HG03280 (cell line): Measurements from ENCODE around the gene SNX20.

Experiments used
- ATAC-seq: cut with Tn5 transposase; IDR thresholded peaks from one replicate; pipeline ENCODE4 v1.9.1; 2021; ENCODE audit warnings: mild to moderate bottlenecking, moderate library complexity; ENCODE audit not compliant: unreplicated experiment

The SNX20 gene, protein sequence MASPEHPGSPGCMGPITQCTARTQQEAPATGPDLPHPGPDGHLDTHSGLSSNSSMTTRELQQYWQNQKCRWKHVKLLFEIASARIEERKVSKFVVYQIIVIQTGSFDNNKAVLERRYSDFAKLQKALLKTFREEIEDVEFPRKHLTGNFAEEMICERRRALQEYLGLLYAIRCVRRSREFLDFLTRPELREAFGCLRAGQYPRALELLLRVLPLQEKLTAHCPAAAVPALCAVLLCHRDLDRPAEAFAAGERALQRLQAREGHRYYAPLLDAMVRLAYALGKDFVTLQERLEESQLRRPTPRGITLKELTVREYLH

DNA sequence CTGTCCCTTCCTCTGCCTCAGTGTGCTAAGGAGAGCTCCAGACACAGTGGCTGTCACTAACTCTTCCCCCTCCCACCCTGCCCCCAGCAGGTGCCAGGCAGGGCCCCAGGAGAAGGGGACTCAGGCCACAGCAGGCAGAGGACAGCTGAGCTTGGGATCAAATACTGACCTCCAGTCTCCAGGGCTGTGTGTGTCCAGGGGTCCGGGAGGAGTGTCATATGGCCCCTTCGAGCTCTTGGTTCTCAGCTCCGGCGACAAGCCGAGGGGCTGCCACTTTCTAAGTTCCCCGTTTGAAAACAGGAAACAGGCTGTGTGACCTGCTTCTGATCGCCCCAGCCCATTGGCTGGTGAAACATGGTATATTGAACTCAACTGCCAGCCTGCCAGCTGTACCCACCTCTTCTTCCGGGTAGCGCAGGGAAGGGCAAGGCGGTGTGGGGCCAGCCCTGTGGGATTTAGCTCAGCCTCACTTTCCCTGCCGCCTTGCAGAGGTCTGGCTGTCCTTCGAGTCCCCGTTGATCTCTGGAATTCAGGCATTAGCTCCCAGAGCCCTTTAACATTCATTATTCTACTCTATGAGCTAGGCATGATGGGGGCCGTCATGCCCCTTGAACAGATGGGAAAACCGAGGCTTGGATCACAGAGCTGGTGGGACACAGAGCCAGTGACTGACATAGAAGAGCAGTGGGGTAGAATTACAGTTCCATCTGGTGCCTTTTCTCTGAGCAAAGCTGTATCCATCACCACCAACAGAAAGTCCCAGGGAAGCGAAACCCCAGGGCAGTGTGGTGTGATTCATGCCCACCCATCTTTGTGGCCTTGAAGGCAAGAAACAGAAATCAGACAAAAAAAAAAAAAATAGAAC is at the start of gene SNX20:
Gene SNX20, minus strand, starts transcription at position 292 of the 865 bp plus-strand sequence. CDS start 3,786 bp downstream, outside the sequence.
- peak; percentile 40 for ATAC-seq

DNA sequence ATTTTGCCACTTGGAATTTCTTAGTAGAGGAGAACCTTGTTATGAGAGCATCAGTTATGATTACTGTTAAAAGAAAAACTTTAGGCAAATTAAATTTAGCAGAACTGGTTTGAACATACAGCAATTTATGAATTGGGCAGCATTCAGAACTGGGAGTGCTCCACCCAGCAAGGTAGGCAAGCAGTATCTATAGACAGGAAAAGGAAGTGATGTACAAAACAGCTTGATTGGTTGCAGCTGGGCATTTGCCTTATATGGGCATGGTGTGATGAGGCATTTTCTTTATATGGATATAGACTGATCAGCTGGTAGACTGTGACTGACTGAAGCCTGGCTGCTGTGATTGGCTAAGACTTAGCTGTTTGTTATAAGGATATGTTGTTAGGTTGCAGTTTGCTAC is 43.2 kb upstream of the SNX20 start:
- no peak for ATAC-seq

DNA sequence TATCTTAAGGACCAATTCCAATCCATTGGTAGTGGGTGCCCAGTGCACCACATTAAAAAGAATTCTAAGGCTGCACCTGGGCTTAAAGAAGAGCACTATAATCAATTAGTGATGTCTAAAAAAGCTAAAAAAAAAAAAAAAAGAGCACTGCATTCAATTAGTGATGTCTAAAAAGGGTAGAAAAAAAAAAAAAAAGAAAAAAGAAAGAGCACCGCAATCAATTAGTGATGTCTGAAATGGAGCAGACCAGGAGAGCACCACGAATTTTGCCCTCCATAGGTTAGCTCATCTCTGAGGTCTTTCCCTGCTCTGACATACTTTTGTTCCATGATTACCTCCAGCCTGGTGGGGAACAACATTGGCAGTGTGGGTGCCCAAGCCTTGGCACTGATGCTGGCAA is 41.8 kb upstream of the SNX20 start:
- no peak for ATAC-seq

DNA sequence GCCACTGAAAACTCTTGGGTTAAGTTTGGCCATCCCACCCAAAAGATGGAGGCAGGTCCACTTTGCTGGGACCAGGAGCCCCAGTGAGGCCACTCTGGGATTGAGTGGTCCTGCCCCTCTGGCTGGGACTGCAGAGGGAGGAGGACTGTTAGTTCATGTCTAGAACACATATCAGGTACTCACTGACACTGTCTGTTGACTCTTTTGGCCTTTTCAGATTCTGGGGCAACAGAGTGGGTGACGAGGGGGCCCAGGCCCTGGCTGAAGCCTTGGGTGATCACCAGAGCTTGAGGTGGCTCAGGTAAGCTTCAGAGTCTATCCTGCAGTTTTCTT is 41.3 kb upstream of the SNX20 start:
- no peak for ATAC-seq

DNA sequence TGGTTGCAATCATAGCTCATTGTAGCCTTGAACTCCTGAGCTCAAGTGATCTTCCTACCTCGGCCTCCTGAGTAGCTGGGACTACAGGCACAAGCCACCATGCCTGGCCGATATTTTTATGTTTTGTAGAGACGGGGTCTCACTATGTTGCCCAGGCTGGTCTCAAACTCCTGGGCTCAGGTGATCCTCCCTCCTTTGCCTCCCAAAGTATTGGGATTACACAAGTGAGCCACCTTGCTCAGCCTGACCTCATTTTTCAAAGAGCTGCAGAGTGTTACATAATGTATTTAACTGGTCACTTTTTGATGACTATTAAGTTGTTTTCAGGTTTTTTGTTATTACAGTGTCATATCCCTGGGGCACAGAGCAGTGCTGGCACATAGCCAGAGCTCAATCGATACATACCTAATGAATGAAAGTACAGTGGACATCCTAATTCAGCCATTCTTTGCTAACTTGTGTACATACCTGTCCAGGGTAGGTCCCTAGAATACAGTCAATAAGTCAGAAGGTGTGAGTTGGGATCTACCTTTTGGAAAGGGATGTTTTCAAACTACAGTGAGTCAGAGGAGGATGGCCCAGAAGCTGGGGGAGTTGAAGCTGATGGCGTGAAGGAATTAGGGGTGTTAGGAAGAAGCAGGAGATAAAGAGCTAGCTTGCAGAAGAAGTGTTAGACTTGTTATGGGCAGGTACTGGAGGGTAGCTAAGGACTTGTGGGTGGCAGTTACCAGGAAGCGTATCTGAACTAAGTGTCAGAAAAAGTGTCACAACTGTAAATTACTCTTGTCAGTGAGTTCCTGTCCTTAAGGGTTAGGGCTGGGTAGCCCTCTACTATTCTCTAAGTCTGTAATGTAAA is 40.7 kb upstream of the SNX20 start:
- no peak for ATAC-seq

DNA sequence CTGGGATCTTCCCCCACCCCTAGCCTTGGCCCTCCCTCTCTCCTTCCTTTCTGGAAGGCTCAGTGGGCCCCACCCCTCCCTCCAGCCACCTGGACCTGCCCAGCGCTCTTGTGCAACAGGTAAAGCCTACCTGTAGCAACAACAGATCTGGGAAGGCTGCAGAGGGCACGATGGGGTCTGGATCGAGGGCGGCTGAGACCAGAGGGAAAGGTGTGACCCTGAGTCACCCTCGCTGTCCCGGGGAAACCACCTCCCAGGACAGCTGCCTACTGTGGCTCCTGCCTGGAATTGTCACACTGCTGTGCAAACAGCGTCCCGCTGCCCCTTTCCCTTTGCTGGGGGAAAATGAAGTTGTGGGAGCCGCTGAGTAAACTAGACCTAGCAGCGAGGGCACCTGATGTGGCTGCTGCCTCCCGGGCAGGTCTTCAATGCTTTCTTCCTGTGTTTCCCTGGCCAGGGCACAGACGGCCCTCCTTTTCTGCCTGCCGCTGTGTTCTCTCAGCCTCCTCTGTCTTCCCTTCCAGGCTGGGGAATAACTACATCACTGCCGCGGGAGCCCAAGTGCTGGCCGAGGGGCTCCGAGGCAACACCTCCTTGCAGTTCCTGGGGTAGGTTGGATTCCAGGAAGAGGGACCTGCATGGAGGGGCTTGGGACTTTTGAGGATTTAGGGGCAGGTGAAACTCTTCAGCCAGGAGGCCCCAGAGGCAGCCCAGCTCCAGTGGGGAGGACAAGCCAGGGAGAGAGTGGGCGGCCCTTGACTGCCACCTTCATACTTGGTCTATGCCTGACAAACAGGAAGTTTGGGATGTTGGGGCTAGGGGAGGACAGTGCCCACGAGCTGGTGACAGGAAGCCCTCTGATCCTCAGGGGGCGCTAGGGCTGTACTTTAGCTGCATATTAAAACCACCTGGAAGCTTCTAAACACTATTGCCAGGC is 38.6 kb upstream of the SNX20 start:
- ATAC-seq: no peak

DNA sequence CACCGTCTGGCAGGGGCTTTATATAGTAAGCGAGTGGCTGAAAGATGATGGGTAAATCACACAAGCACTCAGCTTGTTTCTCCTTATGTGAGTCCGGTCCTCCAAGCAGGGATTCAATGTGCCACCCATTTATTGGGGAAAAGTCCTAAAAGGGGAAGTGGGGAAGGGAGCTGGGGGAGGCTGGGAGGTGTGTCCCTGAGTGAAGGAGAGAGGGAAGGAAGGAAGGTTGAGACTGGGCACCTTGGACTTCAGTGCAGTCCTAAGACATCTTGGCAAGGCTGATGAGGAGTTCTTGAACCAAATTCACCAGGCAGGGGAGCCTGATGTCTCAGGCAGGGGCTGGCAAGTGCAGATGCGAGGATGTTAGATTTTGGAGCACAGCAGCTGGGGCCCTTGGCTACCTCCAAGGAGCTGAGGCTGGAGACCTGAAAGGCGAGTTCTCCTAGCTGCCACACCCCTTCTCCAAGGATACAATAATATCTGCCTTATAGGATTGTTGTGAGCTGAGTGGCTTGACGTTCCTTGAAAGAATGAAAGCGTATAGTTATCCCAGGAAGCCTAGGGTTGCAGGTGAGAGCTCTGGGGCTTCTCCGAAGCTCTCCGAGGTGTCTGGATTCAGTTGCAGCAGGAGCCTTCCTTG is 37.8 kb upstream of the SNX20 start:
- no peak for ATAC-seq

DNA sequence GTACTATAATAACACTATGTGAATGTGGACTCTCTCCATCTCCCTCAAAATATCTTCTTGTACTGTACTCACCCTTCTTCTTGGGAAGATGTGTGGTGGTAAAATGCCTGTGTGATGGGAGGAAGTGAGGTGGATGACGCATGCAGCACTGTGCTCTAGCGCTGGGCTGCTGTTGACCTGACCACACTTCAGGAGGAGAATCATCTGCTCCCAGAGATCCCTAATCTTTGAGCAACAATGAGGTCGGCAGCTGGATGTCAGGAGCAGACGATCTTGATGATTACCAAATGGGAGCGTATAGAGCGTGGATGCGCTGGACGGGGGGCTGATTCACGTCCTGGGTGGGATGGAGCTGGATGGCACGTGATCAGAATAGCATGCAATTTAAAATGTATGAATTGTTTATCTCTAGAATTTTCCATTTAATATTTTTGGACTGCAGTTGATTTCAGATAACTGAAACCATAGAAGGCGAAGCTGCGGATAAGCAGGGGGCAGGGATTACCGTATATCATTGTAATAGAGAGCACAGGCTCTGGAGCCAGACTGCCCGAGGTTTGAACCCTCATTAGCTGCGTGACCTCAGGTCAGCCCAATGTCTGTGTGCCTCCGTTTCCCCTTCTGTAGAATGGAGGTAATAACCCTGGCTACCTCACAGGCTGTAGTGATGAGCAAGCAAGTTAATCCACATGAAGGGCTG is 37.1 kb upstream of the SNX20 start:
- ATAC-seq: no peak

DNA sequence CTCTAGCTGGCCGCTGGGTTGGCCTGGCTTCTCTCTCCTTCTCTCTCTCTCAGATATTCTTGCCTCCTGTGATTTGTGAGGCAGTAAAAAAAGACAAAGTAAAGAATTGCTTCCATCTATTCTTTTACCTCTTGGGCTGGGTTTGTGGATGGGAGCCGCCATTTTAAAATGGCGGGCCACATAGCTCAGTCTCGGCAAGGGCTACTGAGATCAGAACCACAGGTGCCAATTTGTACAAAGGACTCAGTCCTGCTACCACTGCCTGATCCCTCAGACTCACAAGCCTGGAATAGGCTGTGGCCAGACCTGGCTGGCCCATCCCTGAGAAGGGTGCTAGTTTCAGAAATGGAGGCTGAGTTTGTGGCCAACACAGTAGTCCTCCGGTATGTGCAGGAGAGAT is 36.4 kb upstream of the SNX20 start:
- no peak for ATAC-seq

DNA sequence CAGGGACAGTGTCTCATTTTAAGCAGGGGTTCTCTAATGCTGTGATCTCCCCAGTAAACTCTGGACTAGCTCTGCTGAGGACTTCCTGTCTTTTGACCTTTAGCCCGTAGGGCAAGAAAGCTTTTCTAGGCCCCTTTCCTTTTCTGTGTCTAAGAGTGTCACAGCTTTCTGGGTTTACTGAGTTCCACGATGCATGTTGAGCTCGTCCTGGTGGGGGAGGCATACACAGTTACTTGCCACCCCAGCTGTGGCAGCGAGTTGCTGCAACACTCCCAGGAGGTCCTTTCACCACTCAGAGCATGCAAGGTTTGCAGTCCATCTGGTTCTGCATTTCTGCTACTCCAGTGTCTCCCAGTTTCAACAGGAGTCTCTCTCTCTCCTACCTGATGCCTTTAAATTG is 36.0 kb upstream of the SNX20 start:
- ATAC-seq: no peak

DNA sequence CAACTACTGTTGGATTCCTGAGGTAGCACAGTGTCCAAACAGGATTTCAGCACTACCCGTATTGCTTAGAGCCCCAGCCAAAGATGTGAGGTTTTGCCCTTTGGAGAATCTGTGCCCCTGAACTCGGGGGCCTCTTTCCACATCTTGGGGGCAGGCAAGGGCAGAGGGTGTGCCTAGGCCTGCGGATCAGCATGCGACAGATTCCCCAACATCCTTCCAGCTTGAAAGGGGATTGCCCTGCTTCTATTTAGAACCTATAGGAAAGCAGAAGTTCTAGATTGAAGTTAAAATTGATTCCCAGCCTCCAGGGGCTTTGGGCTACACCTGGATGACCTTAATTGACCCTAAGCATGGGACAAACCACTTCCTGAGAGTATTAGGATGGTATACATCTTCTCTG is 31.8 kb upstream of the SNX20 start:
- ATAC-seq: no peak

DNA sequence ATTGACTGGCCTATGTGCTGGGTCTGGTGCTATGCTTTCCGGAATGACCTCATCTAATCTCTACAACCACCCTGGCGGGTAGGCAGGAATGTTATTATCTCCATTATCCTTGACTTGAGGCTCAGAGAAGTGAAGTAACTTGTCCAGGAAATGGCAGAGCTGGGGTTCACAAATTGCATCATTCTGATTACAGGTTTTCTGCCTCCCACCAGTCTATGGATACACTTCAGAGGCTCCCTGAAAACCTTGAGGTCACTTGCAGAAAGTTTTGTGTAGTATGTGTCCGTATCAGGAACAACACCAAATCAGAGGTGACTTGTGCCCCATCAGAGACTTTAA is 31.4 kb upstream of the SNX20 start:
- ATAC-seq: no peak

DNA sequence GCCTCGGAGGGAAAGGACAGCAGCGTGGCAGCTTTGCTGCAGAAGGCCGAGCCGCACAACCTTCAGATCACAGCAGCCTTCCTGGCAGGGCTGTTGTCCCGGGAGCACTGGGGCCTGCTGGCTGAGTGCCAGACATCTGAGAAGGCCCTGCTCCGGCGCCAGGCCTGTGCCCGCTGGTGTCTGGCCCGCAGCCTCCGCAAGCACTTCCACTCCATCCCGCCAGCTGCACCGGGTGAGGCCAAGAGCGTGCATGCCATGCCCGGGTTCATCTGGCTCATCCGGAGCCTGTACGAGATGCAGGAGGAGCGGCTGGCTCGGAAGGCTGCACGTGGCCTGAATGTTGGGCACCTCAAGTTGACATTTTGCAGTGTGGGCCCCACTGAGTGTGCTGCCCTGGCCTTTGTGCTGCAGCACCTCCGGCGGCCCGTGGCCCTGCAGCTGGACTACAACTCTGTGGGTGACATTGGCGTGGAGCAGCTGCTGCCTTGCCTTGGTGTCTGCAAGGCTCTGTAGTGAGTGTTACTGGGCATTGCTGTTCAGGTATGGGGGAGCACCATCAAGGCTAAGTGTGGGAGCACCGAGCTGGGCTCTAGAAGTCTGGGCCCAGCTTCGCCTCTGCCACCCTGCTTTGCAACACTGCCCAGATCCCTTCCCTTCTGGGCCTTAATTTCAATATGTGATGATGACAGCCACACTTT is 30.9 kb upstream of the SNX20 start:
- no peak for ATAC-seq

DNA sequence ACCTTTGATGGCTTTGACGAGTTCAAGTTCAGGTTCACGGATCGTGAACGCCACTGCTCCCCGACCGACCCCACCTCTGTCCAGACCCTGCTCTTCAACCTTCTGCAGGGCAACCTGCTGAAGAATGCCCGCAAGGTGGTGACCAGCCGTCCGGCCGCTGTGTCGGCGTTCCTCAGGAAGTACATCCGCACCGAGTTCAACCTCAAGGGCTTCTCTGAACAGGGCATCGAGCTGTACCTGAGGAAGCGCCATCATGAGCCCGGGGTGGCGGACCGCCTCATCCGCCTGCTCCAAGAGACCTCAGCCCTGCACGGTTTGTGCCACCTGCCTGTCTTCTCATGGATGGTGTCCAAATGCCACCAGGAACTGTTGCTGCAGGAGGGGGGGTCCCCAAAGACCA is 29.9 kb upstream of the SNX20 start:
- no peak for ATAC-seq

DNA sequence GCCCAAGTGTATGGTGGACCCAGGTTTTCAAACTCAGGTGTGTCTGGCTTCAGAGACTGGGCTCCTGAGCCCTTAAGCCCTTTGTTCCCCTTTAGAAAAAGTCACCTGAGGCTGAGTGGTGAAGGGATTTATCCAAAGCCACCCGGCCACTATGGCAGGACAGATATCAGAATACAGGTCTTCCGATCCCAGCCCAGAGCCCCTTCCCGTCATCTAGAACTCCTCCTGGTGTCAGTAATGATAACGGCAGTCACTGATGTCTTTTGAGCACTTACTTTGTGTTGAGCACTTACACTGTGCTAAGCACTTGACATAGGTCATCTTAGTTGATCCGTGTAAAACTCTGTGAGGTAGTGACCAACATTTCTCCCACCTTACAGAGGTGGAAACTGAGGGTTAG is 28.9 kb upstream of the SNX20 start:
- ATAC-seq: no peak

DNA sequence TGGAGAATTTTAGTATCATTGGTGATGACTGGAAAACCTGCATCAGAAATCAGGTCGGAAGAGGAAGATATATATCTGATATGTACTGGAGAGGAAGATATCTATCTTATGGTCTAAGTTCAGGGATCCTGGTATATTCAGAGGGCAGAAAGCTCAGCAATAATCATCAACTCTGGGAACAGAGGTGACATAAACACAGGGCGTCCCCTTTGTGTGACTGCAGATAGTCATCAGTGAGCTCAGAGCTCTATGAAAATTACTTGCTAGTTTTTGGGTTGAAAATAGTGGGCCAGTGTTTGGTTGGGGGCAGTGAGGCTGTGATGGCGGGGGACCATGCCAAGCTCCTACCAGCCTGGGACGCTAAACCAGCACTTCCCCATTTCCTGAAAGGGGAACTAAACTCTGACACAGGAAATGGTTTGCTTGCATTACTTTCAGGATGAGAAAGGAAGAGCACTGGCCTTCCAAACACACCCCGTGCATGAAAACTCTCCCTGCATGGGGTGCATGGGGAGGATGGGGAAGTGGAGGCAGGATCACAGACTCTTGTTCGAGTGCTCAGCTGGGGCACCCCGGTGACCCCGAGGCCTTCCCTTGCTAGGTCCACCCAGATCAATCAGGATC is 28.1 kb upstream of the SNX20 start:
- ATAC-seq: no peak

DNA sequence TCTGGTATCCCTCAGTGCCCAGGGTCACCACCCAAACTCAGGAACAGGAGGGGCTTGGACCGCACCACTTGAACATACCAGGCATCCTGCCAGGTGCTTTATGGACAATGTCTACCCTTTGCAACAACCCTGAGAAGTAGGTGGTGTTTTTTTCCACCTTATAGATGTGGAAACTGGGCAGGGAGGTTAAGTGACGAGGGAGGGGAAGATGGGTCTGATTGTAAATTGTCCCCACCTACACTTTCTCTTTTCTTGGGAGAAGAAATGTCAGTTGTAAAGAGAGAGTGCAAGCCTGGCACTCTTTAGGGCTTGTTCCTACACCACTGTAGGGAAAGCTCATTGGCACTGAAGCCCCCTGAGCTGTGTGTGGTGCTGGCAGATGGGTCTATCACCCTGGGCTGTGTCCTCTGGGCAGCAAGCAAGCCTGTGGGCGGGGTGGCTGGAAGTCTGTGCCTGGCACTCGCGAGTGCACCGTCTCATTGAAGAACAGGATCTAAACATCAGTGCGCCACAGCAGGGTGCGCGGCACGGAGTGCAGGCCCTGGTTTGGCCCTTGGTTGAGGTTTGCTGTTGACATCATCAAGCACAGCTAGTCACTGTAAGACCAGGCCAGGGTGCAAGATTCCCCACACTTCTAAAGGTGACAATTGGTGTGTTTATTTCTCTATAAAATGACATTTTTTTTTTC is 27.4 kb upstream of the SNX20 start:
- no peak for ATAC-seq

DNA sequence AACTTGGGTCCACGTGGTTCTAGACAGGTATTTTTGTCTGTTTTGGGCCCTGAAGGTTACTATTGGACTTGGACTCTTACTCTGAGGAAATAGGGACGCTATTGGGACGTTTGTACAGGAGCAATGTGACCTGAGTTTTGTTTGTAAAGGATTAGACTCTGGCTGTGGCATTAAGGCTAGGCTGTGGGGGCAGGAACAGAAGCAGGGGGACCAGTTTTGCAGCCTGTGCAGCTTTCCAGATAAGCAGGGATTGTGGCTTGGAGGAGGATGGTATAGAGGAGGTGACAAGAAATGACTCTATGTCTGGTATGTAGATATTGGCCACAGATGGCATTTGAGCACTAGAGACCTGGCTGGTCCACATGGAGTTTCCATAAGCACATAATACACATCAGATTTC is 25.1 kb upstream of the SNX20 start:
- ATAC-seq: no peak
